GM12878 (cell line): ENCODE measurements around the gene NAV2. TPM values are rescaled to one million over a fixed set of nuclear protein-coding genes. Genes with fewer than 3 reads are reported as not detected.

Experiments used
- ATAC-seq: fragments of 200-7000 bp; cut with Tn5 transposase; 3 replicates; pipeline ENCODE4 v1.9.1; 2020; ENCODE audit warnings: mild to moderate bottlenecking, moderate library complexity
- BruUV-seq: library from RNA; stranded (reverse); fragments of 400-500 nt; replicated peaks from 2 replicates; lab custom pipeline; 2021; lab: Mats Ljungman, UMichigan
- CTCF ChIA-PET: fragments of 300-600 bp; sonication (Branson Sonifier 250); formaldehyde crosslinking; extraction: SDS; loops from one replicate; lab custom pipeline; 2021; ENCODE audit warnings: inconsistent platforms; lab: Yijun Ruan, JAX
- POLR2A ChIA-PET: fragments of 350-600 bp; formaldehyde crosslinking; extraction: SDS; loops from one replicate; lab custom pipeline; 2021; ENCODE audit warnings: inconsistent platforms; lab: Charles Lee
- RAD21 ChIA-PET: fragments of 300-600 bp; sonication (Branson Sonifier 250); formaldehyde crosslinking; loops from one replicate; lab custom pipeline; 2023; ENCODE audit warnings: antibody characterized with exemption; ENCODE audit not compliant: unreplicated experiment; lab: Charles Lee
- SMC1A ChIA-PET: fragments of 300-600 bp; sonication (Branson Sonifier 250); formaldehyde crosslinking; loops from one replicate; lab custom pipeline; 2023; ENCODE audit not compliant: unreplicated experiment, uncharacterized antibody; lab: Charles Lee
- DNase-seq: peaks from one replicate; pipeline ENCODE4 v3.0.0-alpha.2; 2011; ENCODE audit warnings: low read depth, low spot score
- FAIRE-seq: peaks from 3 replicates; lab custom pipeline; 2011; peaks lifted over from hg19 to GRCh38; lab: Jason Lieb, UNC
- H2AFZ ChIP-seq: 2 replicates; pipeline ENCODE4 v1.6.0; 2011; ENCODE audit warnings: low read depth, low read length, control low read depth; ENCODE audit not compliant: control insufficient read depth
- H3K27ac ChIP-seq: 2 replicates; pipeline ENCODE4 v1.5.1; 2011; ENCODE audit warnings: control low read depth; ENCODE audit not compliant: control insufficient read depth, insufficient read depth
- H3K27me3 ChIP-seq, 2 experiments: replicated peaks in 1 of 2; 2 replicates each; pipeline versions ENCODE4 v1.6.0 to v1.6.1; 2011; ENCODE audit warnings: low read length in 1 of 2; ENCODE audit not compliant: control insufficient read depth in 2 of 2, insufficient read depth in 2 of 2
- H3K36me3 ChIP-seq, 2 experiments: 2 replicates each; pipeline ENCODE4 v1.5.1; 2011; ENCODE audit warnings: low read length in 1 of 2; ENCODE audit not compliant: control insufficient read depth in 2 of 2, insufficient read depth in 2 of 2
- H3K4me1 ChIP-seq: 2 replicates; pipeline ENCODE4 v1.6.1; 2011; ENCODE audit warnings: mild to moderate bottlenecking, low read length, moderate library complexity, mixed read lengths; ENCODE audit not compliant: control insufficient read depth, insufficient read depth
- H3K4me2 ChIP-seq: 2 replicates; pipeline ENCODE4 v1.6.0; 2011; ENCODE audit warnings: control low read depth; ENCODE audit not compliant: control insufficient read depth, insufficient read depth
- H3K4me3 ChIP-seq: fragments of 200-600 bp; sonication (generic); 2 replicates; pipeline ENCODE4 v1.5.1; 2016
- H3K79me2 ChIP-seq: 2 replicates; pipeline ENCODE4 v1.6.0; 2011; ENCODE audit warnings: low read length; ENCODE audit not compliant: control insufficient read depth, insufficient read depth
- H3K9ac ChIP-seq: 2 replicates; pipeline ENCODE4 v1.8.0; 2011; ENCODE audit warnings: low read length, control low read depth, mixed read lengths; ENCODE audit not compliant: control insufficient read depth, insufficient read depth
- H3K9me3 ChIP-seq: replicated peaks from 3 replicates; pipeline ENCODE4 v1.5.1; 2011; ENCODE audit warnings: mild to moderate bottlenecking, low read length; ENCODE audit not compliant: control insufficient read depth, insufficient read depth
- H4K20me1 ChIP-seq: 2 replicates; pipeline ENCODE4 v1.6.0; 2011; ENCODE audit not compliant: control insufficient read depth, insufficient read depth
- BCL11A ChIP-seq: IDR thresholded peaks from 2 replicates; pipeline ENCODE4 v1.6.1; 2011; ENCODE audit warnings: low read depth, low read length
- BCLAF1 ChIP-seq: fragments of 450-650 bp; IDR thresholded peaks from 2 replicates; pipeline ENCODE4 v1.6.1; 2017; ENCODE audit warnings: antibody characterized with exemption, mild to moderate bottlenecking, moderate library complexity
- CEBPZ ChIP-seq: fragments of 150-350 bp; IDR thresholded peaks from 2 replicates; pipeline ENCODE4 v1.6.1; 2016; ENCODE audit warnings: low read depth, low read length
- MEF2A ChIP-seq: IDR thresholded peaks from 2 replicates; pipeline ENCODE4 v1.6.1; 2011; ENCODE audit warnings: low read depth, mild to moderate bottlenecking, low read length, moderate library complexity; ENCODE audit not compliant: insufficient read depth
- POLR2AphosphoS5 ChIP-seq: IDR thresholded peaks from 2 replicates; pipeline ENCODE4 v1.6.1; 2011; ENCODE audit warnings: mild to moderate bottlenecking, low read length, inconsistent platforms
- POU2F2 ChIP-seq: IDR thresholded peaks from 3 replicates; pipeline ENCODE4 v1.6.1; 2011; ENCODE audit warnings: low read depth, mild to moderate bottlenecking, low read length, borderline replicate concordance
- RAD51 ChIP-seq: fragments of 450-650 bp; IDR thresholded peaks from 2 replicates; pipeline ENCODE4 v1.6.1; 2016; ENCODE audit warnings: moderate library complexity, mild to moderate bottlenecking, inconsistent platforms
- SIX5 ChIP-seq: IDR thresholded peaks from 2 replicates; pipeline ENCODE4 v1.6.1; 2011; ENCODE audit warnings: mild to moderate bottlenecking, low read depth, low read length, moderate library complexity; ENCODE audit not compliant: severe bottlenecking
- YBX1 ChIP-seq: fragments of 450-650 bp; IDR thresholded peaks from 2 replicates; pipeline ENCODE4 v1.6.1; 2016; ENCODE audit warnings: antibody characterized with exemption
- ZNF207 ChIP-seq: fragments of 450-650 bp; IDR thresholded peaks from 2 replicates; pipeline ENCODE4 v1.6.1; 2014; ENCODE audit warnings: antibody characterized with exemption, mild to moderate bottlenecking, borderline replicate concordance
- ZNF217 ChIP-seq: fragments of 450-650 bp; IDR thresholded peaks from 2 replicates; pipeline ENCODE4 v1.6.1; 2017; ENCODE audit warnings: antibody characterized with exemption, mild to moderate bottlenecking
- ZZZ3 ChIP-seq: IDR thresholded peaks from 2 replicates; pipeline ENCODE4 v1.6.1; 2011; ENCODE audit warnings: low read depth; ENCODE audit not compliant: control insufficient read depth, insufficient read length
- WGBS: methylation state at CpG from one replicate; pipeline ENCODE4 v1.1.6; 2016; ENCODE audit warnings: low lambda C conversion rate; ENCODE audit not compliant: insufficient replicate concordance, insufficient coverage; ENCODE audit errors: missing lambda C conversion rate; 5-methylcytosine and 5-hydroxymethylcytosine counted together
- in situ Hi-C: fragments of 300-500 bp; cut with MboI; formaldehyde crosslinking; loops from 9 replicates; pipeline ENCODE4 v1.14.3; 2018; ENCODE audit warnings: mixed read lengths
- intact Hi-C: fragments of 100-400 bp; cut with micrococcal nuclease; formaldehyde crosslinking; loops from one replicate; pipeline ENCODE4 v1.14.2; 2022; ENCODE audit not compliant: unreplicated experiment
- polyA plus RNA-seq, 11 experiments: library from polyadenylated mRNA; depleted of rRNA in 4 of 11; unstranded in 6 of 11; stranded (reverse) in 5 of 11; fragments of >200 nt; fragmentation: Nextera tagmentation in 4 of 11; fragmentation: Illumina TruSeq in 1 of 11; extraction: Ambion mirVana in 4 of 11; extraction: Trizol in 1 of 11; gene quantifications; 1 replicate in 1 of 11; 2 replicates in 10 of 11; pipeline versions ENCODE4 v1.2.1 to v1.2.3, GENCODE V29; 2011 to 2016; ENCODE audit warnings: inconsistent platforms in 2 of 11, missing spikeins in 2 of 11, low read depth in 1 of 11
- total RNA-seq, 4 experiments: library from RNA; depleted of rRNA in 3 of 4; stranded (reverse); fragments of >200 nt in 3 of 4; fragmentation: Illumina TruSeq in 1 of 4; extraction: Trizol in 1 of 4; gene quantifications; 2 replicates each; pipeline versions ENCODE4 v1.2.1 to v1.2.3, GENCODE V29; 2013 to 2021

The NAV2 gene
- total and polyA plus RNA-seq, 10 of the 15 experiments (the other 5 are each of a cell fraction or from before 2014, with no cell fraction given): 0.35 to 6.1 (median 1.1) TPM

- DNase-seq (no peak), ATAC-seq (no peak)
- ChIA-PET SMC1A (interaction anchor here (1.1 kb wide), 1 partner anchor 10 kb away, joined by 3 read pairs; no protein-coding TSS in a partner anchor), RAD21 (no interaction called here)
- Histone ChIP-seq H3K4me3 (no peak overlapping the region), H3K9ac (no peak overlapping the region), H3K79me2 (no peaks in the 10 kb centered on the region), H3K9me3 (no peaks in the 10 kb centered on the region), H2AFZ (no peak overlapping the region)
- no TSS peak for BruUV-seq
- 62% methylated on average over 3 of the region's 3 CpGs for WGBS
- in situ Hi-C loops (no loop called here), intact Hi-C loops (no loop called here)
- TF ChIP-seq SIX5 (no peak), MEF2A (no peak), BCLAF1 (no peak)
- TF ChIP-seq, all 136 proteins: peak for 0
- FAIRE-seq: no peak
- H3K4me2 ChIP-seq: no peak overlapping the region
- H3K36me3 ChIP-seq: no peaks in the 10 kb centered on the region
- H3K27ac ChIP-seq: no peak overlapping the region
- no peaks in the 10 kb centered on the region for H3K27me3 ChIP-seq
- H3K4me1 ChIP-seq: no peaks in the 10 kb centered on the region
- ChIA-PET CTCF (no interaction called here), POLR2A (no interaction called here)
- no peaks in the 10 kb centered on the region for H4K20me1 ChIP-seq
These were observed 326.3 kb downstream of the NAV2 start for GRCh38 chr11:20038972-20039371.

- Histone ChIP-seq H3K79me2 (no peaks in the 10 kb centered on the region), H3K27ac (no peak overlapping the region), H2AFZ (no peak overlapping the region), H3K4me3 (no peak overlapping the region), H3K4me1 (no peaks in the 10 kb centered on the region), H3K4me2 (no peak overlapping the region), H3K9ac (no peak overlapping the region), H3K27me3 (no peaks in the 10 kb centered on the region), H4K20me1 (no peaks in the 10 kb centered on the region), H3K36me3 (no peaks in the 10 kb centered on the region), H3K9me3 (no peaks in the 10 kb centered on the region)
- DNase-seq (no peak), FAIRE-seq (no peak), ATAC-seq (no peak)
- SMC1A ChIA-PET: no interaction called here
- no TSS peak for BruUV-seq
- intact Hi-C loops: no loop called here
- 44% methylated on average over 3 of the region's 3 CpGs for WGBS
- TF ChIP-seq YBX1 (no peak), ZNF207 (no peak), BCL11A (no peak), ZNF217 (no peak), ZZZ3 (no peak), POU2F2 (no peak), POLR2AphosphoS5 (no peak), CEBPZ (no peak), RAD51 (no peak)
- POLR2A ChIA-PET: no interaction called here
- RAD21 ChIA-PET: no interaction called here
- CTCF ChIA-PET: no interaction called here
- in situ Hi-C loops: no loop called here
These were observed 328.9 kb downstream of the NAV2 start for GRCh38 chr11:20041499-20041898.
